ENCODE measurements around the gene WRNIP1.

Gene WRNIP1

GRCh38 chr6:2810092-2810671 lies 45.0 kb downstream of the WRNIP1 start:
- no peak for DNase-seq

- no peak for DNase-seq
Measured at GRCh38 chr6:2812695-2813094, 47.5 kb downstream of the WRNIP1 start.

- no peak for DNase-seq
Measured at GRCh38 chr6:2816158-2816557, 51.0 kb downstream of the WRNIP1 start.

GRCh38 chr6:2817903-2818443 lies 52.8 kb downstream of the WRNIP1 start:
- no peak for DNase-seq

- DNase-seq: no peak
Measured at GRCh38 chr6:2818593-2818992, 53.4 kb downstream of the WRNIP1 start.

- no peak for DNase-seq
Measured at GRCh38 chr6:2819115-2819514, 53.9 kb downstream of the WRNIP1 start.

- no peak for DNase-seq
Measured at GRCh38 chr6:2819978-2820377, 54.8 kb downstream of the WRNIP1 start.

GRCh38 chr6:2820415-2820814 lies 55.2 kb downstream of the WRNIP1 start:
- DNase-seq: no peak

GRCh38 chr6:2821554-2821953 lies 56.4 kb downstream of the WRNIP1 start:
- no peak for DNase-seq

GRCh38 chr6:2823104-2823850 lies 58.1 kb downstream of the WRNIP1 start:
- DNase-seq: no peak

GRCh38 chr6:2826131-2826530 lies 60.9 kb downstream of the WRNIP1 start:
- DNase-seq: no peak

GRCh38 chr6:2827142-2827541 lies 61.9 kb downstream of the WRNIP1 start:
- DNase-seq: no peak

- DNase-seq: no peak
Measured at GRCh38 chr6:2828629-2829028, 63.4 kb downstream of the WRNIP1 start.

GRCh38 chr6:2829253-2829652 lies 64.1 kb downstream of the WRNIP1 start:
- DNase-seq: no peak

- DNase-seq: no peak
Measured at GRCh38 chr6:2830183-2830582, 65.0 kb downstream of the WRNIP1 start.

GRCh38 chr6:2831392-2831791 lies 66.2 kb downstream of the WRNIP1 start:
- no peak for DNase-seq

GRCh38 chr6:2834262-2834661 lies 69.1 kb downstream of the WRNIP1 start:
- no peak for DNase-seq

Measured in stimulated activated CD4-positive, alpha-beta T cell treated with anti-CD3 and anti-CD28 coated beads, Interleukin-4, amount 100 ng/mL, for 24 hours (primary cell).